Natural killer cell (primary cell): Measurements from ENCODE around the gene FUT1. TPM values are rescaled to one million over a fixed set of nuclear protein-coding genes. Genes with fewer than 3 reads are reported as not detected.

Experiments used
- ATAC-seq, 3 donors: fragments of 150-1000 bp in 2 of 3; fragments of 200-7000 bp in 1 of 3; cut with Tn5 transposase; 1 replicate in 1 of 3; 2 replicates in 2 of 3; pipeline ENCODE4 v1.10.0; 2021; ENCODE audit warnings: mild to moderate bottlenecking in 2 of 3, moderate library complexity in 2 of 3
- DNase-seq, 2 donors: peaks; one replicate each; pipeline versions ENCODE4 v3.0.0 to v3.0.0-alpha.2; 2013 to 2021; ENCODE audit warnings: mixed read lengths in 1 of 2
- H3K27ac ChIP-seq: one replicate; pipeline ENCODE4 v1.5.1; 2013; ENCODE audit warnings: mild to moderate bottlenecking, low read length
- H3K27me3 ChIP-seq: one replicate; pipeline ENCODE4 v1.6.1; 2013; ENCODE audit warnings: low read length; ENCODE audit not compliant: control insufficient read depth, insufficient read depth
- H3K36me3 ChIP-seq: one replicate; pipeline ENCODE4 v1.6.1; 2013; ENCODE audit warnings: low read length; ENCODE audit not compliant: control insufficient read depth, insufficient read depth
- H3K4me1 ChIP-seq: one replicate; pipeline ENCODE4 v1.6.1; 2013; ENCODE audit warnings: low read length; ENCODE audit not compliant: control insufficient read depth, insufficient read depth
- H3K4me3 ChIP-seq: one replicate; pipeline ENCODE4 v1.5.1; 2013; ENCODE audit warnings: low read length
- H3K9me3 ChIP-seq: one replicate; pipeline ENCODE4 v1.6.1; 2013; ENCODE audit warnings: low read length; ENCODE audit not compliant: control insufficient read depth, insufficient read depth
- H3K27ac Mint-ChIP-seq, 2 donors: one replicate each; pipeline ENCODE4 v1.8.0; 2022; ENCODE audit warnings: mild to moderate bottlenecking in 2 of 2, mixed read lengths in 2 of 2, moderate library complexity in 1 of 2
- H3K27me3 Mint-ChIP-seq, 2 donors: one replicate each; pipeline ENCODE4 v1.8.0; 2022; ENCODE audit warnings: low read depth in 2 of 2, mixed read lengths in 2 of 2
- H3K36me3 Mint-ChIP-seq: one replicate; pipeline ENCODE4 v1.8.0; 2022; ENCODE audit warnings: mixed read lengths
- H3K4me1 Mint-ChIP-seq, 2 donors: one replicate each; pipeline ENCODE4 v1.8.0; 2022; ENCODE audit warnings: mixed read lengths in 2 of 2
- H3K4me3 Mint-ChIP-seq: one replicate; pipeline ENCODE4 v1.8.0; 2022; ENCODE audit warnings: mild to moderate bottlenecking, moderate library complexity, mixed read lengths
- H3K9me3 Mint-ChIP-seq, 2 donors: one replicate each; pipeline ENCODE4 v1.8.0; 2022; ENCODE audit warnings: mixed read lengths in 2 of 2
- CTCF ChIP-seq: fragments of 200-600 bp; IDR thresholded peaks from one replicate; pipeline ENCODE4 v1.8.0; 2022; ENCODE audit warnings: antibody characterized with exemption
- WGBS: methylation state at CpG from one replicate; pipeline ENCODE4 v1.1.7; 2013; ENCODE audit warnings: missing lambda C conversion rate; ENCODE audit not compliant: insufficient coverage; 5-methylcytosine and 5-hydroxymethylcytosine counted together
- intact Hi-C: fragments of 100-400 bp; cut with micrococcal nuclease; formaldehyde crosslinking; loops from one replicate; pipeline ENCODE4 v1.14.2; 2022
- total RNA-seq, 4 donors: library from RNA; stranded (reverse); fragments of 120-200 nt in 1 of 4; gene quantifications; one replicate each; pipeline versions ENCODE4 v1.2.3 to v1.2.4, GENCODE V29; 2013 to 2022

Gene FUT1
- total RNA-seq, 3 donors from 2014 or later (not counting 1 experiment from before 2014, with no cell fraction given) = 0.18 TPM; not detected in 2

GRCh38 chr19:48755787-48756186, 3.3 kb upstream of the FUT1 start:
- Mint-ChIP-seq H3K36me3 (no peaks in the 10 kb centered on the region), H3K27me3 (peaks cover 14 to 31% of the 10 kb centered on the region in 2 donors), H3K4me1 (peaks cover 12 to 15% of the 10 kb centered on the region in 2 donors), H3K27ac (no peak overlapping the region), H3K4me3 (no peak overlapping the region), H3K9me3 (no peaks in the 10 kb centered on the region)
- intact Hi-C loops = no loop called here
- H3K36me3 ChIP-seq = no peaks in the 10 kb centered on the region
- no peak for DNase-seq
- no peak for TF ChIP-seq CTCF
- ATAC-seq = no peak
- H3K4me3 ChIP-seq = no peak overlapping the region
- WGBS = 87% methylated on average over 5 of the region's 5 CpGs
- H3K27ac ChIP-seq = no peak overlapping the region
- H3K27me3 ChIP-seq = peaks cover 18% of the 10 kb centered on the region
- H3K9me3 ChIP-seq = no peaks in the 10 kb centered on the region
- H3K4me1 ChIP-seq = peaks cover 21% of the 10 kb centered on the region

- Histone ChIP-seq H3K36me3 (no peaks in the 10 kb centered on the region), H3K27ac (no peak within 1 kb of the TSS), H3K4me1 (peaks cover 21% of the 10 kb centered on the region), H3K4me3 (no peak within 1 kb of the TSS), H3K9me3 (no peaks in the 10 kb centered on the region), H3K27me3 (peaks cover 16% of the 10 kb centered on the region)
- no peak within 1 kb of the TSS for H3K27ac Mint-ChIP-seq
- intact Hi-C loops = no loop called here
- ATAC-seq (no peak), DNase-seq (no peak)
- WGBS = 90% methylated on average over 4 of the region's 4 CpGs
- H3K9me3 Mint-ChIP-seq = no peaks in the 10 kb centered on the region
- no peak for TF ChIP-seq CTCF
- H3K4me3 Mint-ChIP-seq = no peak within 1 kb of the TSS
- H3K27me3 Mint-ChIP-seq = peaks cover 9 to 26% of the 10 kb centered on the region in 2 donors
- peaks cover 12 to 15% of the 10 kb centered on the region in 2 donors for H3K4me1 Mint-ChIP-seq
- H3K36me3 Mint-ChIP-seq = no peaks in the 10 kb centered on the region
Measured at GRCh38 chr19:48755084-48755641, 2.7 kb upstream of the FUT1 start, which contains the start of gene FGF21. Gene FGF21, plus strand, starts transcription at chr19:48755524. Its CDS starts 713 bp downstream, at chr19:48756237.

GRCh38 chr19:48751845-48752495, 471 bp downstream of the FUT1 start:
- Mint-ChIP-seq H3K4me1 (peaks cover 12 to 15% of the 10 kb centered on the region in 2 donors), H3K27me3 (peaks cover 9 to 32% of the 10 kb centered on the region in 2 donors), H3K9me3 (no peaks in the 10 kb centered on the region), H3K36me3 (no peaks in the 10 kb centered on the region), H3K4me3 (peak overlapping the region; percentile 80), H3K27ac (no peak overlapping the region)
- Histone ChIP-seq H3K4me1 (peaks cover 25% of the 10 kb centered on the region), H3K27ac (no peak overlapping the region), H3K27me3 (peaks cover 16% of the 10 kb centered on the region), H3K9me3 (no peaks in the 10 kb centered on the region), H3K36me3 (no peaks in the 10 kb centered on the region), H3K4me3 (peak overlapping the region; percentile 6)
- WGBS = 26% methylated on average over 20 of the region's 20 CpGs
- peak in 2 of 3 donors; percentile 44 to 48 for ATAC-seq
- intact Hi-C loops = no loop called here
- peak in 1 of 2 donors; percentile 50 for DNase-seq
- no peak for TF ChIP-seq CTCF
